Occipital lobe (tissue), 3 donors: Measurements from ENCODE around the gene ALG13. TPM values are rescaled to one million over a fixed set of nuclear protein-coding genes. Genes with fewer than 3 reads are reported as not detected.
"Not testable (repeated sequence)": the region's sequence is repeated elsewhere in the genome, so short reads cannot be mapped to it uniquely, and the experiment has no call there.

ENCODE experiments used
- DNase-seq: peaks from one replicate; lab custom pipeline; 2025; lab: John Stamatoyannopoulos, UW
- small RNA-seq: library from RNA; depleted of rRNA; stranded (forward); fragments of <200 nt; gene quantifications from one replicate; pipeline ENCODE3, GENCODE V24; 2014
- total RNA-seq: library from RNA; depleted of rRNA; stranded (reverse); fragments of >200 nt; gene quantifications from one replicate; pipeline ENCODE4 v1.2.3, GENCODE V29; 2014

ALG13 gene
- total RNA-seq, 1 donor from 2014 or later: 48.5 TPM

GRCh38 chrX:111756486-111756885 lies 75.5 kb downstream of the ALG13 start:
- no peak for DNase-seq

DNA sequence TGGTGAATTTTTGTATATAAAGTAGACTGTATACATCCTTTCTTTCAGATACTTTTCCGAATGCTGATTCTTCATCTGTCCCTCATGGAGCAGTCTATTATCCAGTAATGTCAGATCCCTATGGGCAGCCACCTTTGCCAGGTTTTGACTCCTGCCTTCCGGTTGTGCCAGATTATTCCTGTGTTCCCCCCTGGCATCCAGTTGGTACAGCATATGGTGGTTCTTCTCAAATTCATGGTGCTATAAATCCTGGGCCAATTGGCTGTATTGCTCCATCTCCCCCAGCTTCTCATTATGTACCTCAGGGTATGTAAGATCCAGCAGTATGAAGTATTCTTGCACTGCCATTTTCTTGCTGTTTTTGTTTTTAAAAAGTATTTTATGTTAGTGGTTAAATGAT lies 78.7 kb downstream of the ALG13 start:
- DNase-seq: no peak

DNA sequence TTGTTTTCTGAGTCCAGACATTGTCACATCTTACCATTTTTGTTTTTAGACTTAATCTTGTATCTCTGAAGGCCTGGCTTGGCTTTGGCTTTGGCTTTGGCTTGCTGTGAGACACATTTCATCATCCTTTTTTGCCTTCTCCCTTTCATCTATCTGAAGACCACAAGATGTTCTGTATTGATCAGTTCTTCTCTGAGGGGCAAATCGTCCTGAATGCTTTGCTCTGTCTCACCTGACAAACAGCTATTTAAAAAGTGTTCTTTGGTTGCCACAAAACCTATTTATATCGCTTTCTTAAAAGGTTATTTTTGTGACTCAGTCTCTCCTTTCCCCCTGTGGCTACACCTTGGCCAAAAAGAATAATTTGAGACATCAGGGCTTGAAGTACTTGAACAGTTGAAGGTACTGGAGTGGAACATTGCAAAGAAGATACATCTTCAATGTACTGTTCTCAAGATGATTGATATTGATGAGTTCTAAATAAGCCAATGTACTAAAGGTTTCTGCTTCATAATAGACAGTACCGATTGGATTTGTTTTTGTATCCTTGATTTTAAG lies 80.7 kb downstream of the ALG13 start:
- DNase-seq: no peak

GRCh38 chrX:111778591-111778990 lies 97.6 kb downstream of the ALG13 start:
- no peak for DNase-seq

- no peak for DNase-seq
These were observed 98.6 kb downstream of the ALG13 start for GRCh38 chrX:111779582-111779981.

DNA sequence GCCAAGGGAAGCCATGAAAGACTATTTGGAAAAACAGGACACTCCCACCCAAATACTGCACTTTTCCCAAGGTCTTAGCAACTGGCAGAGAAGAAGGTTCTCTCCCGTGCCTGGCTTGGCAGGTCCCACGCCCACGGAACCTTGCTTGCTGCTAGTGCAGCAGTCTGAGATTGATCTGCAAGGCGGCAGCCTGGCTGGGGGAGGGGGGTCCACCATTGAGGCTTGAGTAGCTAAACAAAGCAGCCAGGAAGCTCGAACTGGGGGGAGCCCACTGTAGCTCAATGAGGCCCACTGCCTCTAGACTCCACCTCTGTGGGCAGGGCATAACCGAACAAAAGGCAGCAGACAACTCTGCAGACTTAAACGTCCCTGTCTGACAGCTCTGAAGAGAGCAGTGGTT lies 103.7 kb downstream of the ALG13 start:
- DNase-seq: no peak

GRCh38 chrX:111790054-111790453 lies 109.1 kb downstream of the ALG13 start:
- not testable (repeated sequence) for DNase-seq

Small RNAs within 50 kb of the gene (small RNA-seq; reads per million reads assigned to genes)
- not detected for gene RNA5SP512

Other genes with a start within 250 kb of the ALG13 start
- 0.16 TPM for gene SERTM2, start 169.5 kb upstream of the ALG13 start, total RNA-seq
- gene TRPC5OS, start 195.0 kb downstream of the ALG13 start, total RNA-seq: under 0.01 TPM